Measurements from ENCODE around the gene ACOX1. TPM values are rescaled to one million over a fixed set of nuclear protein-coding genes. Genes with fewer than 3 reads are reported as not detected.
A peak's percentile ranks its signal among the peaks of the same experiment; 100 is the strongest.

The ACOX1 gene
- total RNA-seq, 1 donor from 2014 or later = 67.1 TPM

DNA sequence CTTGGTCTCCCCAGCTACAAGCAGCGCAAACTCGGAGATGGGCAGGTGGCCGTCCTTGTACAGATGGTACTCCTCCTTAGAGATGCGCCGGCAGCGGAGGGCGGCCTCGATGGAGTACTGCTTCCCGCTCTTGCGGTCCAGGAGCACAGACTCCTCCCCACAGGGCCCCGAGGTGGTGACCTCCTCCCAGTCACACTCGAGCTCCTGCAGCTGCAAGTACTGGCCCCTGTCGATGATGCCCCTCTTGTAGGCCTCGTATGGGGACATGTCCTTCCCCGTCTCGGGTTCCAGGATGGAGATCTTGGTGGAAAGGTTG is 28.8 kb upstream of the ACOX1 start:
- ATAC-seq = no peak
- H3K36me3 ChIP-seq = peaks cover 40% of the 10 kb centered on the region
- no peak for DNase-seq
- no peaks in the 10 kb centered on the region for H3K9me3 ChIP-seq
- intact Hi-C loops (cut with DNase I) = loop anchor here (10.0 kb wide), 1 partner anchor 103 kb away; the partner anchor contains the start of gene MRPL38
- peaks cover 30% of the 10 kb centered on the region for H3K4me1 ChIP-seq
- H3K27me3 ChIP-seq (ENCODE audit: low read depth) = no peaks in the 10 kb centered on the region
- H3K4me3 ChIP-seq = no peak overlapping the region
- TF ChIP-seq, protein P1, sequence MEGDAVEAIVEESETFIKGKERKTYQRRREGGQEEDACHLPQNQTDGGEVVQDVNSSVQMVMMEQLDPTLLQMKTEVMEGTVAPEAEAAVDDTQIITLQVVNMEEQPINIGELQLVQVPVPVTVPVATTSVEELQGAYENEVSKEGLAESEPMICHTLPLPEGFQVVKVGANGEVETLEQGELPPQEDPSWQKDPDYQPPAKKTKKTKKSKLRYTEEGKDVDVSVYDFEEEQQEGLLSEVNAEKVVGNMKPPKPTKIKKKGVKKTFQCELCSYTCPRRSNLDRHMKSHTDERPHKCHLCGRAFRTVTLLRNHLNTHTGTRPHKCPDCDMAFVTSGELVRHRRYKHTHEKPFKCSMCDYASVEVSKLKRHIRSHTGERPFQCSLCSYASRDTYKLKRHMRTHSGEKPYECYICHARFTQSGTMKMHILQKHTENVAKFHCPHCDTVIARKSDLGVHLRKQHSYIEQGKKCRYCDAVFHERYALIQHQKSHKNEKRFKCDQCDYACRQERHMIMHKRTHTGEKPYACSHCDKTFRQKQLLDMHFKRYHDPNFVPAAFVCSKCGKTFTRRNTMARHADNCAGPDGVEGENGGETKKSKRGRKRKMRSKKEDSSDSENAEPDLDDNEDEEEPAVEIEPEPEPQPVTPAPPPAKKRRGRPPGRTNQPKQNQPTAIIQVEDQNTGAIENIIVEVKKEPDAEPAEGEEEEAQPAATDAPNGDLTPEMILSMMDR (IDR thresholded peaks at IDR 0.05) = no peak
- no peak overlapping the region for H3K27ac ChIP-seq

DNA sequence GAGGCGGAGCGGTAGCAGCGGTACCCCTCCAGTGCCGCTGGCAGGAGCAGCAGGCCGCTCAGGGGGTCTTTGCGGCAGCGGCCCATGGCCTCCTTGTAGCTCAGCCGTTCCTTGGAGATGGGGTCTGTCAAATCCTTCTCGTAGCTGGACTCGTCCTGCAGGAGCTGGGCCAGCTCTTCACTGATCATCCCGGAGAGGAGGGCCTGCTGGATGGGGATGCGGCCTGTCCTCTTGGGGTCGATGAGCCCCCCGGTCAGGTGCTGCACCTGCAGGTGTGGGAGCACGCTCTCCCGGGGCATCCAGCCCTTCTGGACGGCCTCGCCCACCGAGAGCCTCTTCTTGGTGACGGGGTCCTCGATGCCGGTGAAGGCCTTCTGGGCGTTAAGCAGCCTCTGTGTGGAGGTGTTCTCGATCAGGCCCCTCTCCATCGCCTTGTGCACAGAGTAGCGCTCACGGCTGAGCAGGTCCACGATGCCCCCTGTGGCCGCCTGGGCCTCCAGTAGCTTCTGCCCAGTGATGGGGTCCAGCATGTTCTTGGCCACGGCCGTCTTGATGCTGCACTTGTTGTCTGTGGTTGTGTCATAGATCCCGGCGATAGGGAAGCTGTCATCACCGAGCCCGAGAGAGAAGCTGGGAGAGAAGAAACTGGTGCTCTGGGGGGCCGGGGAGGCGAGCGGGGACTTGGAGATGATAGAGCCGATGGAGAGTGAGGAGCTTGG is 28.3 kb upstream of the ACOX1 start:
- Histone ChIP-seq H3K4me1 (peaks cover 33% of the 10 kb centered on the region), H3K9me3 (no peaks in the 10 kb centered on the region), H3K27ac (no peak overlapping the region), H3K27me3 (ENCODE audit: low read depth) (no peaks in the 10 kb centered on the region), H3K36me3 (peaks cover 41% of the 10 kb centered on the region), H3K4me3 (no peak overlapping the region)
- intact Hi-C loops (cut with DNase I) = loop anchor here (10.0 kb wide), 1 partner anchor 102 kb away; the partner anchor contains the start of gene MRPL38
- ATAC-seq (no peak), DNase-seq (no peak)
- TF ChIP-seq, protein P1 (IDR thresholded peaks at IDR 0.05) = no peak

DNA sequence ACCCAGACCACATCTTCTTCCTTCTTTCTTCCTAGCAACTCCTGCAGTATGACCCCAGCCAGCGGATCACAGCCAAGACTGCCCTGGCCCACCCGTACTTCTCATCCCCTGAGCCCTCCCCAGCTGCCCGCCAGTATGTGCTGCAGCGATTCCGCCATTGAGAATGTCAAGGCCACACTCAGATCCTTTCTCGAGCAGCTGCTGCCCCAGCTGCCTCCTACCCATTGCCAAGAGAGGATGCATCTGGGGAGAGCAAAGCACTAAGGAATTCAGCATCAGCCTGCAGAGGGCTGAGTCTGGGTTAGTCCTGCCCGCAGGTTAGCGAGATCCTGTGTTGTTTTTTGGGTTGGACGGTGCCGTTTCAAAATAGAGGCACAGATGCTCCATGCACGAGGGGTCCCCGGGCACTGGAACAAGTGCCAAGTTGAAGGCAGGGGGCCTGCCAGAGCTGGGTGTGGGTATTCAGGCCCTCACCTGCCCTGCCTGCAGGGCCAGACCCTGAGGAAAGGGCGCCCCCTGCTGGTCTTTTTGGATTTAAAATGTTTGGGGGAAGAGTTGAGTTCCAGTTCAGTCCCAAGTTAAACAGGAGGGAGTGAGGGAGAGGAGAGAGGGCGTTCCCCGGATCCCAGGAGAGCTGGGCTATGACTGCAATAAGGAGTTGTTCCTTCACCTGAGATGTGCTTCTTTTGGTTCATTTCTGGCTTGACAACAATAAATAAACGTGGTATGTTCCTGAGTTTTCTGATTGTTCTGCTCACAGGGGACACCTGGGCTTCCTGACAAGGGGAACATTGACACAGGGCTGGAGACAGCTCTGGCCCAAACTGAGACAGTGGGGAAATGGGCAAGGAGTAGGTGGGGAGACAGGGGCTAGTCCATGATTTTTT is 26.5 kb upstream of the ACOX1 start:
- H3K9me3 ChIP-seq = no peaks in the 10 kb centered on the region
- DNase-seq (no peak), ATAC-seq (peak; percentile 37 to 66)
- H3K4me1 ChIP-seq = peaks cover 33% of the 10 kb centered on the region
- intact Hi-C loops (cut with DNase I) = loop anchor here (10.0 kb wide), 1 partner anchor 101 kb away; the partner anchor contains the start of gene MRPL38
- TF ChIP-seq, protein P1 (IDR thresholded peaks at IDR 0.05) = peak; percentile 73
- peak overlapping the region; percentile 25 for H3K27ac ChIP-seq
- no peaks in the 10 kb centered on the region for H3K27me3 ChIP-seq (ENCODE audit: low read depth)
- H3K36me3 ChIP-seq = peaks cover 33% of the 10 kb centered on the region
- H3K4me3 ChIP-seq = no peak overlapping the region

DNA sequence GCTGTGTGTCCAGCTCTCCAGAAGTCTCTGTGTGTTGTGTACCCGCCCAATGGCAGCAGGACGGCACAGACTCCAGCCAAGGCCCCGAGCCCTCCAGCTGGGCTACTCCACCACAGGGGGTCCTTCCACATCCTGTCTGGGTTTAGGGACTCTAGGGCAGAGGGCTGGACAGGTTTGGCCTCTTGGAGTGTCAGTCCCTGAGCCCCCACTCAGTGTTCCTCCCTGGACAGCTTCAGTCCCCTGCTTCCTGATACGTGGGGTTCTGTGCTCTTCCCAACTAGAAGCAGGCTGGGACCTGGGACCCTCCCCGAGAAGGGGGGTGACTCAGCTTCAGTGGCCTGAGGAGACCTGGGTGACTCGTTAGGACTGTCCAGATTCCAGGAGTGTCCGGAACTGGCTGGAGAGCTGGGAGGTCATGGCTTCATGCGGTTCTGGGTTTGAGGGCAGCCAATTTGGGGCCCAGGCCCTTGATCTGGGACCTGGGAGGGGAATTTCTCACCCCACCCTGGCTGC is 25.8 kb upstream of the ACOX1 start:
- Histone ChIP-seq H3K9me3 (no peaks in the 10 kb centered on the region), H3K4me1 (peaks cover 33% of the 10 kb centered on the region), H3K4me3 (no peak overlapping the region), H3K27ac (peak overlapping the region; percentile 25), H3K36me3 (peaks cover 34% of the 10 kb centered on the region), H3K27me3 (ENCODE audit: low read depth) (no peaks in the 10 kb centered on the region)
- intact Hi-C loops (cut with DNase I) = loop anchor here (10.0 kb wide), 1 partner anchor 100 kb away; the partner anchor contains the start of gene MRPL38
- DNase-seq (no peak), ATAC-seq (no peak)
- TF ChIP-seq, protein P1 (IDR thresholded peaks at IDR 0.05) = no peak

DNA sequence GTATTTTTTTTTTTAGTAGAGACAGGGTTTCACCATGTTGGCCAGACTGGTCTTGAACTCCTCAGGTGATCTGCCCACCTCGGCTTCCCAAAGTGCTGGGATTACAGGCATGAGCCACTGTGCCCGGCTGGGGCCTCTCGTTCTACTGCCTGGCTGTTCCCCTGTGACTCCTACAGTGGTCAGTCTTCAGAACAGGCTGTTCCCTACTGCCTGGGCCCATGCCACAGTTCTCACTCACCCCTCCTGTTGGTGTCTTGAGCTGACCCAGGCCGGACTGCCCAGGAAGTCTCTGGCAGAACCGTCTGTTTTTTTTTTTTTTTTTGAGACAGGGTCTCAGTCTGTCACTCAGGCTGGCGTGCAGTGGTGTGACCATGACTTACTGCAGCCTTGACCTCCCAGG is 24.9 kb upstream of the ACOX1 start:
- intact Hi-C loops (cut with DNase I) = loop anchor here (10.0 kb wide), 1 partner anchor 99 kb away; the partner anchor contains the start of gene MRPL38

More for the DNA sequence above, 24.9 kb upstream of the ACOX1 start:
- Histone ChIP-seq H3K9me3 (no peaks in the 10 kb centered on the region), H3K27ac (peak overlapping the region; percentile 62), H3K4me3 (no peak overlapping the region), H3K27me3 (ENCODE audit: low read depth) (no peaks in the 10 kb centered on the region), H3K36me3 (peaks cover 31% of the 10 kb centered on the region), H3K4me1 (peaks cover 33% of the 10 kb centered on the region)
- DNase-seq (no peak), ATAC-seq (no peak)
- TF ChIP-seq, protein P1 (IDR thresholded peaks at IDR 0.05) = no peak
